Fibroblast of skin of scalp (primary cell): Measurements from ENCODE around the gene NCKAP5.
"Not testable (repeated sequence)": the region's sequence is repeated elsewhere in the genome, so short reads cannot be mapped to it uniquely, and the experiment has no call there.

Source experiments
- DNase-seq: peaks from one replicate; pipeline ENCODE4 v3.0.0-alpha.2; 2013

NCKAP5 gene

GRCh38 chr2:133521146-133521745 lies 47.0 kb downstream of the NCKAP5 start:
- DNase-seq = no peak

GRCh38 chr2:133519677-133520076 lies 48.6 kb downstream of the NCKAP5 start:
- DNase-seq = not testable (repeated sequence)

- DNase-seq = peak; percentile 15
Measured at GRCh38 chr2:133518700-133519344, 49.4 kb downstream of the NCKAP5 start.

GRCh38 chr2:133517876-133518275 lies 50.4 kb downstream of the NCKAP5 start:
- peak; percentile 89 for DNase-seq

- DNase-seq = no peak
Measured at GRCh38 chr2:133516405-133517026, 51.7 kb downstream of the NCKAP5 start.

GRCh38 chr2:133515271-133515670 lies 53.0 kb downstream of the NCKAP5 start:
- DNase-seq = no peak

- no peak for DNase-seq
Measured at GRCh38 chr2:133513893-133514292, 54.4 kb downstream of the NCKAP5 start.

- DNase-seq = no peak
Measured at GRCh38 chr2:133512121-133512520, 56.1 kb downstream of the NCKAP5 start.

GRCh38 chr2:133511679-133512078 lies 56.6 kb downstream of the NCKAP5 start:
- DNase-seq = no peak

GRCh38 chr2:133509777-133510176 lies 58.5 kb downstream of the NCKAP5 start:
- no peak for DNase-seq

- no peak for DNase-seq
Measured at GRCh38 chr2:133508546-133509165, 59.6 kb downstream of the NCKAP5 start.

- no peak for DNase-seq
Measured at GRCh38 chr2:133506996-133507395, 61.3 kb downstream of the NCKAP5 start.

- peak; percentile 91 for DNase-seq
Measured at GRCh38 chr2:133504566-133505505, 63.4 kb downstream of the NCKAP5 start.

- DNase-seq = no peak
Measured at GRCh38 chr2:133503927-133504326, 64.3 kb downstream of the NCKAP5 start.

GRCh38 chr2:133503323-133503722 lies 64.9 kb downstream of the NCKAP5 start:
- DNase-seq = no peak

- DNase-seq = no peak
Measured at GRCh38 chr2:133502678-133503077, 65.6 kb downstream of the NCKAP5 start.

- DNase-seq = no peak
Measured at GRCh38 chr2:133500917-133501316, 67.3 kb downstream of the NCKAP5 start.

GRCh38 chr2:133498662-133499585 lies 69.3 kb downstream of the NCKAP5 start:
- DNase-seq = no peak

- no peak for DNase-seq
Measured at GRCh38 chr2:133497951-133498565, 70.2 kb downstream of the NCKAP5 start.

GRCh38 chr2:133497270-133497893 lies 70.9 kb downstream of the NCKAP5 start:
- DNase-seq = peak; percentile 62
